ENCODE results near the gene OLA1. TPM values are rescaled to one million over a fixed set of nuclear protein-coding genes. Genes with fewer than 3 reads are reported as not detected.

OLA1 gene
- total RNA-seq, 4 donors from 2014 or later = 40.4 to 54.1 (median 50.6) TPM

- ATAC-seq (ENCODE audit: low FRiP score) (no peak), DNase-seq (ENCODE audit: low spot score) (no peak)
- TF ChIP-seq CTCF (IDR thresholded peaks at IDR 0.05) = no peak
These were observed 36.4 kb downstream of the OLA1 start for GRCh38 chr2:174211954-174212353.

- TF ChIP-seq CTCF (IDR thresholded peaks at IDR 0.05) = no peak
- ATAC-seq (ENCODE audit: low FRiP score) (no peak), DNase-seq (ENCODE audit: low spot score) (no peak)
These were observed 37.5 kb downstream of the OLA1 start for GRCh38 chr2:174210862-174211261.

- no peak for TF ChIP-seq CTCF (IDR thresholded peaks at IDR 0.05)
- DNase-seq (ENCODE audit: low spot score) (no peak), ATAC-seq (ENCODE audit: low FRiP score) (no peak)
These were observed 39.0 kb downstream of the OLA1 start for GRCh38 chr2:174209325-174209724.

- DNase-seq (ENCODE audit: low spot score) = no peak
- no peak for ATAC-seq (ENCODE audit: low FRiP score)
These were observed 40.3 kb downstream of the OLA1 start for GRCh38 chr2:174208026-174208425.

GRCh38 chr2:174205562-174205961 is 42.8 kb downstream of the OLA1 start:
- TF ChIP-seq CTCF (IDR thresholded peaks at IDR 0.05) = no peak
- DNase-seq (ENCODE audit: low spot score) = no peak

More at GRCh38 chr2:174208026-174208425, 40.3 kb downstream of the OLA1 start:
- TF ChIP-seq CTCF (IDR thresholded peaks at IDR 0.05) = no peak

GRCh38 chr2:174202188-174202587 is 46.1 kb downstream of the OLA1 start:
- no peak for TF ChIP-seq CTCF (IDR thresholded peaks at IDR 0.05)
- ATAC-seq (ENCODE audit: low FRiP score) (no peak), DNase-seq (ENCODE audit: low spot score) (no peak)

More at GRCh38 chr2:174205562-174205961, 42.8 kb downstream of the OLA1 start:
- no peak for ATAC-seq (ENCODE audit: low FRiP score)

GRCh38 chr2:174198846-174199564 is 49.3 kb downstream of the OLA1 start:
- no peak for TF ChIP-seq CTCF (IDR thresholded peaks at IDR 0.05)
- DNase-seq (ENCODE audit: low spot score) = no peak
- ATAC-seq (ENCODE audit: low FRiP score) = no peak
